NCI-H774 (cell line): ENCODE measurements around the gene BAG5.

Experiments
- DNase-seq: peaks from one replicate; lab custom pipeline; 2025; lab: John Stamatoyannopoulos, UW

Gene BAG5

DNA sequence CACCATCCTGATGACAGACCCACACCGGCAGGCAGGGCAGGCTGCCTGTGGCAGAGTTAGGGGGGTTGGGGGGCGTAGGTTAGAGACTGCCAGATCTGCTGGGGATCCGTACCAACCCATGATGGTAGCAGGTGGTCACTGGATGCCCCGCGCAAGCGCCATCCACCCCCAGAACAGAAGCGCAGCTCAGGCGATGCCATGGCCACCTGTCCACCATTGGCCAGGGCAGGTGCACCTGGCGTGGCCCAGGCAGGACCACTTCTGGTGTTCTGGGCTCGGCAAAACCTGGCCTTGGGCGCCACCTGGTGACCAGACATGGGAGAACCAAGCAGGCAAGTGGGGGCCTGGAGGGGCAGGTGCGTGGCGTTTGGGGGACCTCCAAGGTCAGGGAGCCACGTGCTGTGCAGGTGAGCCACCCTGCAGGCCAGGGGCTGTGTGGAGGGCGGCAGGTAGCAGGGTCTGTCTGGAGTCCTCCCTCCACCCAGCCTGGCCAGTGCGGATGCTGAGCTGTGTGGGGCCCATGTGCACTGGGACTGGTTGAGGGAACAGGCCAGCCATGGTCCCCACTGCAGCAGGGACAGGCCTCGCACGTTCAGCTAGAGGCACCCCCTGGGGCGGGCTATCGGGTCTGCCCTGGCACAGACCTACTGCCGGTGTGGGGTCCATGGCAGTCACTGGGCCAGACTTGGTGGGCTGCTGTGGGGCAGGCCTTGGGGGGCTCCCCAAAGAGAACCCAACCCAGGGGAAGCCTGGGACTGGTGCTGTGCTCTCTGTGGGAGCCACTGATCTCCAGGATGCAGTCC is 15.6 kb downstream of the BAG5 start:
- DNase-seq: peak; percentile 77

GRCh38 chr14:103545915-103546651 is 16.4 kb downstream of the BAG5 start:
- no peak for DNase-seq

DNA sequence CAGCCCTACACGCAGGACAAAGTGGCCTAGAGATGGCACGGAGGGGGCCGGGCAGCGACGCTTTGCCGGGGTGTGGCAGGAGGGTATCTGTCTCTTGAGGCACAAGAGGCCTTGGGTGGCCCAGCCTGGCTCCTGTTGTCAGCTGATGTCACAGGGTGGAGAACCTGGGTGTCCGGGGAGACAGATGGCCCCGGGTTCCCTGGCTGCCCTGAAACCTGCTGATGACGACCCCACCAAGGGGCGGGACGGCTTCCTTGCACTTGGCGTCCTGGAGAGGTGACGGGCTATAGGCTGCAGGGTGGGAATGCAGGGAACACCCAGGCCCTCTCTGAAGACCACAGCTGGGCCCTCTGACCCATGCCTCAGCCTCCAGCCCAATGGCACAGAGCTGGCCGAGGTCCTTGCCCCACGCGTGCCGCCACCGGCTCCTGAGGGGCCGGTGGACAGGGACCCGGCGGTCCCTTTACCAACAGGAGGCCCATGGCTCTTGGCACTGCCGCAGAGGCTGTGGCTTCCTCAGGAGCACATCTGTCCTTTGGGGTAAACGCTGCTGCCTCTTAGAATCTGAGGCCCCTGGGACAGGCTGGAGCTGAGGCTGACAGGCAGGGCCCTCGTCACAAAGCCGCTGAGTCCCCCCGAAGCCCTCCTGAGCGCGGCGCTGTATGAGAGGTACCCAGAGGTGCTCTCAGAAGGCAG is 17.1 kb downstream of the BAG5 start:
- DNase-seq: no peak

- DNase-seq: no peak
These were observed 17.9 kb downstream of the BAG5 start for GRCh38 chr14:103544388-103545218.

DNA sequence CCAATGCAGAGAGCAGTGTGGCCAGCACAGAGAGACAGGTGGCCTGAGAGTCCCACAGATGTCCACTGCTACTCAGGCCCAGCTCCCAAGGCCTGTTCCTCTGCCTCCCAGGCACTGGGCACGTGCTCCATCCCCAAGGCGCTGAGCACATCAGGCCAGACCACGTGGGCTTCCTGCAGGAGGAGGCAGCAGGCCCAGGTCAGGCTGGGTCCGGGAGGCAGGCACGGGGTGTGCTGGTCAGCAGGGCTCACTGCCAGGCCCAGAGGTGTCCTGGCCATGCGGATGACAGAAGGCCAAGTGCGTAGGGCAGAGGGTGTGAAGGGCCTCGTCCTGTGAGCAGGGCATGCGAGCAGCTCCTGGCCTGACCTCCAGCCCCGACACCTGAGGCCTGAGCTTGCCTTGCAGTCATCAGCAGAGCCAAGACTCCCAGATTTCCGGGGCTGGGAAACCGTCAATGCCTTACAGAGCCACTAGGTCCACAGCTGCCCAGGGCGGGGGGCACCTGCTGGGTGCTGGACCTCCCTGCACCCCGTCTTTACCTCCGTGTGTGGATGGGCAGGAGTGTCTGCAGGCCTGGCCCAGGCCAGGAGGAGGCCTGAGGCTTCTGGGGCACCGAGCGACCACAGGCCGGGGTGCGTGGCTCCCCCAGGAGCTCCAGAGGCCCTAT is 18.6 kb downstream of the BAG5 start:
- DNase-seq: no peak

- DNase-seq: no peak
These were observed 19.3 kb downstream of the BAG5 start for GRCh38 chr14:103543140-103543539.

GRCh38 chr14:103542605-103543088 is 19.8 kb downstream of the BAG5 start:
- DNase-seq: peak; percentile 78

DNA sequence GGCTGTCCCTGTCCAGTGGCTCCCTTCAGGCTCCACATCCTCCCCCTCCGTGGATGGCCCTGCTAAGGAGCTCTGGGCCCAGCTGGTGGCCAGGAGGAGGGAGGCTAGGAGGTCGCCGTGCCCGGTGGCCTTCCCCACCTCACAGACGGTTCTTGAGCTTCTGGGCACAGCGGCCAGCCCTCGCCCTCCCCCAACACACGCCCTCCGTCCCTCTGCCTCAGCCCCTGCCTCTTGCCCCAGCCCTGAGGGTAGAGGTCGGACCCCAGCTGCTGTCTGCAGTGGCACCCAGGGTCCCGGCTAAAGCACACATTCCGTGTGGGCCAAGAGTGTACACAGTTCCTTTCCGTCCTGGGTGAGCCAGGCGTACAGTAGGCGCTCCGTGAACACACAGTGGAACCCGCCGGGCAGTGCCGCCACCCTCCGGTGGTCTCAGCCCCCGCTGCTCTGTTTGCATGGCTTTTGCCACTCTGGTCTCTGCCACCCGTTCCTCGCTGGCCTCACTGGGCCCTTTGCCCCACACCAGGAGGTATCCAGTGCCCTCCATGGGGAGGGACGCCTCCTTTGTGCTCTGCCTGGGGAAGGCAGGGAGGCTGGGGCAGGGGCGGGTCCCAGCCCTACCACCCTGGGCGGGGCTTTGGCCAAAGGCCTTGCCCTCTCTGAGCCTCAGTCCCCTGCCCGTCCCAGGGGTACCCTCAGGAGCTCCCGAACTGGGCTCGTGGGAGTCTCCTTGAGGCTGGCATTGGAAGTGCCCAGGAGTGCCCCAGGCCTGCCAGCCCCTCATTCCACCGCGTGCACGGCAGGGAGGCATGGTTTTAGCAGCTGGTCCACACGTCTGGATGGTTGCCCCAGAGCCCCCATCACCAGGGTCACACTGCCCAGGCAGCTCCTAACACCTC is 20.5 kb downstream of the BAG5 start:
- peak; percentile 17 for DNase-seq

DNA sequence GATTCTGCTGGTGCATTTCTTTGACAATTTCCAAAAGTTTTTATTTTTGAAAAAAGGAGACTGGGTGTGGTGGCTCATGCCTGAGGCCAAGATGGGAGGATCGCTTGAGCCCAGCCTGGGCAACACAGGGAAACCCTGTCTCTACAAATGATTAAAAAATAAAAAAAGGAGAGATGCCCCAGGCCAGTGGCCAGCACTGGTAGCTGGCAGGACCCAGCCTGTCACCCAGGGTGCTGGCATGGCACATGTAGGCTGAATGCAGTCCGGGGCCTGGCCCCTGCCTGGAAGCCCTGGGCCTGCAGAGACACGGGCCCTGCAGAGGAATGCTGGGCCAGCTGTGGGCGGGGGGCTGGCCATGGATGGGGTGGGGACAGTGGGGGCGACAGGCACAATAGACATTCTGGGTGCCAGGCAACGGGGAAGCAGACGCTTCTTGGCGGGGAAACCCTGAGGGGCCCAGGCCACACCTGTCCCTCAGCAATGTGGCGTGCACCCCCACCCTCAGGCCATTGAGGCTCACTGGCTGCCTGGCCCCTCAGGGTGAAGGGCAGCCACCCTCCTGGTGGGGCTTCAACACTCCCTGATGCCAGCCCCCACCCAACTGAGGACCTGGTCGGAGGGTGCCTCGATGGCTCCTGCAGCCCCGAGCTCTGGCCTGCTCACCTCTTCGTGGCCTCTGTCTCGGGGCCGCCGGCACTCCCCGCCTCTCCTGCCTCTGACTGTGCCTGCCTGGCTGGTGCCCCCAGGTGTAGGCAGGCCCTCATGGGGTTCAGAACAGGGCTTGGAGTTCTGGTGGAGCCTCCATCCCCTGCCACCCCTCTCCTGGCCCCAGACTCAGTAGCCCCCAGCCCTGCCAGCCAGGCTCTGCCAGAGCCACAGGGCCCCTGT is 21.4 kb downstream of the BAG5 start:
- DNase-seq: no peak

GRCh38 chr14:103539056-103539825 is 23.2 kb downstream of the BAG5 start:
- no peak for DNase-seq

GRCh38 chr14:103538291-103539055 is 24.0 kb downstream of the BAG5 start:
- no peak for DNase-seq

- DNase-seq: no peak
These were observed 25.1 kb downstream of the BAG5 start for GRCh38 chr14:103537175-103537990.

DNA sequence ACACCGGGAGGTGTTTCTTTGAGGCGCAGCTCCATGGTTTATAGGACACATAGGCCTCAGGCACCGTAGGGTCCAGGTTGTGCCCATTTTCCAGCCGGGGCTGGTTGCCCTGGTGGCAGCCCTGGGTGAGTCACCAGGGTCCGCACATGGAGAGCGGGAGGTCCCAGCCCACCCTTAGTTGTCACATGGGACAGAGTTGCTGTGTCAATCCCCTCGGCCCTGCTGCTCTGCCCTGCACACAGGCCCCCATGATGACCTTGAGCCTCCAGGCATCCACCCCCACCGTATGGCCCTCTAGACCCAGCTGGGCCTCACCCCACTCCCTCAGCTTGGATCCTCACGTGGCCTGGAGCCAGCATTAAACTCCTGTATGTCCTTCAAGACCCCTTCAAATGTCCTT is 25.8 kb downstream of the BAG5 start:
- DNase-seq: no peak

- DNase-seq: no peak
These were observed 26.4 kb downstream of the BAG5 start for GRCh38 chr14:103535891-103536565.

GRCh38 chr14:103535081-103535890 is 27.2 kb downstream of the BAG5 start:
- no peak for DNase-seq
